ENCODE measurements around the gene MUS81.
A peak's percentile ranks its signal among the peaks of the same experiment; 100 is the strongest.

The MUS81 gene

DNA sequence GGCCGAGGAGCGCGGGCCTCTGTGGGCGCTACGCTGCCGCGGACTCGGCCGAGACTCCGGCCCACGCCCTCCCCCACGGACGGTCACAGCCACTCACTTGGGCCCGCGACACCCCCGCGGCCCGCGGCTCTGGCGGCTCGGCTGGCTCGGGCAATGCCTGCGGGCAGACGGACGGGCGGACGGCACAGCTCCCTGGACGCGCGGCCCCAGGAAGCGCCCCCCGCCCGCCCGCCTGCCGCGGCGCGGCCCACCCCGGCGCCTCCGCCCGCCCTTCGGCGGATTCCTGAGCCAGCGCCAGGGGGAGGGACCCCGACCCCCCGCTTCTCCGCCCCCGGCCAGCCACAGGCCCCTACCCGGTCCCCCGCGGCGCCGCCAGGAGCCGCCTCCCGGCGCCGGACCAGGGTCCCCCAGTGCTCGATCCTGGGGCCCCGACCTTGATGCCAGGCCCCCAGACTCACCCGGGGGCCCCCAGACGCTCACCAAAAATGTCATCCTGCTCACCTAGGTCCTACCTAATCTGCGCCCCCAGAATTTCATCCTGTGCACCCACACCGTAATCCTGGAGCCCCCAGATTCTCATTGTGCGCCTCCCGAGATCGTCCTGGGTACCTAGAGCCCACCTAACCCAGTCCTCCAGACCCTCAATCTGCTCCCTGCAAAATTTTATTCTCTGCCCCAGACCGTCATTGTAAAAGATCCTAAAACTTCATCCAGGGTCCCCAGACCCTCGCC, 12.5 kb downstream of the MUS81 start, which contains the start of gene EFEMP2:
Gene EFEMP2 (minus strand): TSS at position 215 of the 732 bp plus-strand sequence. CDS start 446 bp downstream, outside the sequence.
- no peak for DNase-seq (ENCODE audit: low read depth in 2 of 2)

DNA sequence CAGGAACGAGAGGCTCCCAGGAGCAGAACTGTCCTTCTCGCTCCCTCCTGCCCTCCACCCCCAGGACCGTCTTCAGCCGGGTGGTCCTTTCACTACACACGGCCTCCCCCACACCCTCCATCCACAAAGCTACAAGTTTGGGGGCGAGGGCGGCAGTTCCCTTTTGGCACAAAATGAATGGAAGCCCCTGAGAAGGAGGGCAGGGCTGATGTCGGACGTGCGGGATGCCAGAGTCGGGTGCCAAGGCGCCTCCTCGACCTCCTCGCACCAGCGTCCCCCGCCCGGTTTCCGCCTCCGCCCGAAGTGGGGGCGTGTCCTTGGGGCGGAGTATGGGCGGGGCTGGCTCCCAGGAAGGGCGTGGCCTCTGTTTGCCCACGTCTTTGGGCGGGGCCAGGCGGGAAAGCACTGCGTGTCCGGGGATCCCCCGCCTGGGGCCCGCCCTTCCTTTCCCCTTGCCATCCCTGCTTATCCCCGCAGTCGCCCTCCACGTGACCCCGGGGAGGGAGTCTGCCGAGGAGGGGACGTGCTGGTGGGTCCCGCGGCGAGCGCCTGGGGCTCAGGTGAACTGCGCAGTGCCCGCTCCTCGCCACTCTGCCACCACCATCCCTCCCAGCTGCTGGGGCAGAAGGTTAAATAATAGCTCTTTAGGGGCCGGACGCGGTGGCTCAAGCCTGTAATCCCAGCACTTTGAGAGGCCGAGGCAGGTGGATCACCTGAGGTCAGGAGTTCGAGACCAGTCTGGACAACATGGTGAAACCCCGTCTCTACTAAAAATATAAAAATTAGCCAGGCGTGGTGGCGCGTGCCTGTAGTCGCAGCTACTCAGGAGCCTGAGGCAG, 13.3 kb downstream of the MUS81 start:
- peak; percentile 87 to 93 for DNase-seq (ENCODE audit: low read depth in 2 of 2)

GRCh38 chr11:65879617-65880016, 19.4 kb downstream of the MUS81 start, which contains the start of gene CTSW:
Gene CTSW, plus strand, starts transcription at chr11:65879837. Its CDS starts 18 bp downstream, at chr11:65879855.
- no peak for DNase-seq (ENCODE audit: low read depth in 2 of 2)

DNA sequence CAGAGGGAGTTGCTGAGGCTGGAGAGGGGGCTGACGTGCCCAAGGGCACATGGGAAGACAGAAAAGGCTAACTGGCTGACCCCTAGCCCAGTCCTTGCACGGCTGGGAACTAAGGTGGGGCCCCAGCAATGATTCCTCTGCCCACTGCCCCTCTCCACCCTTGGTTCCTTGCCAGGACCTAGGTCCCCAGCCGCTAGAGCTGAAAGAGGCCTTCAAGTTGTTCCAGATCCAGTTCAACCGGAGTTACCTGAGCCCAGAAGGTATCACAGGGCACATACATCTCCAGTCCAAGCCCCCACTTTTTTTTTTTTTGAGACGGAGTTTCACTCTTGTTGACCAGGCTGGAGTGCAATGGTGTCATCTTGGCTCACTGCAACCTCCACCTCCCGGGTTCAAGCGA, 19.8 kb downstream of the MUS81 start:
- no peak for DNase-seq (ENCODE audit: low read depth in 2 of 2)

GRCh38 chr11:65880844-65881421, 20.7 kb downstream of the MUS81 start:
- no peak for DNase-seq (ENCODE audit: low read depth in 2 of 2)

GRCh38 chr11:65882120-65883057, 22.2 kb downstream of the MUS81 start:
- no peak for DNase-seq (ENCODE audit: low read depth in 2 of 2)

GRCh38 chr11:65883058-65883761, 23.0 kb downstream of the MUS81 start:
- DNase-seq (ENCODE audit: low read depth in 2 of 2), result no peak

GRCh38 chr11:65883786-65884715, 23.8 kb downstream of the MUS81 start:
- DNase-seq (ENCODE audit: low read depth in 2 of 2), result no peak

DNA sequence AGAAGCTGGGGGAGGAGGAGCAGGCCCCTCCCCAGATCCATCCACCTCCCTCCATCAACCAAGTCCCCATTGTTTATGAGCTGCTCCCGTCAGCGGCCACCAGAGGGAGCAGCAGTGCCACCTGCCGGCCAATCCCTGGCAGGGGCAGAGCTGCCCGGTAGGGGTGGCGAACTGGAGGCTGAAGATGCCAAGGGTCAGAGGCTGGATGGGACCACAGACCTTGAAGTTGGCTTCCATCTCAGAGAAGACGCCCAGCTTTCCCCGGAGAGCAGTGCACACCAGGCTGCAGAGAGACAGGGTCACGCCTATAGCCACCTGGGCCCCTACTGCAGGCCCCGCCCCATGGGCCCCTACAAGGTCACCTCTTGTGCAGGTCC, 24.5 kb downstream of the MUS81 start:
- DNase-seq (ENCODE audit: low read depth in 2 of 2), result peak in 1 of 2 donors; percentile 66

- DNase-seq (ENCODE audit: low read depth in 2 of 2), result no peak
These were observed 25.0 kb downstream of the MUS81 start for GRCh38 chr11:65885231-65885630.

GRCh38 chr11:65885808-65886536, 25.7 kb downstream of the MUS81 start:
- DNase-seq (ENCODE audit: low read depth in 2 of 2), result no peak

DNA sequence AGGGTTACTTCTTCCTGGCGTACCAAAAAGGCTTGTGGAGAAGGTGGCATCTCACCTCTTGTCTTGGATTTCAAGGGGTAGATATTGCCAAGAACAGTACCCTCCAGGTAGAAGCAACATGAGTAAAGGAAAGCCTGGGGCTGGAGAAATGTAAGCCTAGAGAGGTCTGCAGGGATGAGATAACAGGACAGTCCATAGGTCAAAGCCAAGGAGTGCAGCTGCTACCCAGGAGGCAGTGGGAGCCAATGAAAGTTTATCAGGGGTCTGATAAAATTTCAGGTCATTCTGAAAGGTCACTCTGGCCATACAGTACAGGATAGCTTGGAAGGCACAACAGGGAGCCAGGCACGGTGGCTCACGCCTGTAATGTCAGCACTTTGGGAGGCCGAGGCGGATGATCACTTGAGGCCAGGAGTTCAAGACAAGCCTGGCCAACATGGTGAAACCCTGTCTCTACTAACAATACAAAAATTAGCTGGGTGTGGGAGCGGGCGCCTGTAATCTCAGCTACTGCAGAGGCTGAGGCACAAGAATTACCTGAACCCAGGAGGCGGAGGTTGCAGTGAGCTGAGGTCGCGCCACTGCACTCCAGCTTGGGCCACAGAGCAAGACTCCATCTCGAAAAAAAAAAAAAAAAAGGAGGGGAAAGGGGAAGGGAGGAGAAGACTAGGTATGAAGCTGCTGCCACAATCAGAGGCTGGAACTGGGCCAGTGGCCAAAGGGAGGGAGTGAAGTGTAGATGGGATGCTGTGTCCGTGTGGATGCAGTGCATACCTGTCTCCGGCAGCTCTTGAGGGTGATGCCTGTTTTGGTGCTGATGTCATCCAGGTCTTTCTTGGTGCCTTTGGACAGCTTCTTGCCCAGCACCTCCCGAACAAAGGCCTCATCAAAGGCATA, 26.8 kb downstream of the MUS81 start:
- no peak for DNase-seq (ENCODE audit: low read depth in 2 of 2)

DNA sequence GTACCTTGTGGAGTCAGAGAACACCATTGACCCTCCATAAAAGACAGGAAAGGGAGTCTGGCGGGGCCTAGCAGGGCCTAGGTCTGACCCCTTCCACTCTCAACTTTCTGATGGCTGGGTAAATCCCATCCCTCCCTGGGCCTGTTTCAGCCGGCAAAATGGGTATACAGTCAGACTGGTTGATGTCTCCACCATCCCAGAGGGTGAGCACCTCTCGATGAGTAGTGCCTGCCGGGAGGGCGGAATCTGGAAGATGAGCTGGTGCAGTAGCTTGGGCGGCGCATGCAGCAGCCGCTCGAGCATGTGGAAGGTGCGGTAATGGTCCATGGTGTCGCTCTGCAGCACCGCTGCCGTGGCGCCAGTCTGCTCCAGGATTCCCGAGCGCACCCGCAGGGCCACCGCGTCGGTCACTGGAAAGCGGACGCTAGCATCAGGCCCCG, 27.5 kb downstream of the MUS81 start:
- no peak for DNase-seq (ENCODE audit: low read depth in 2 of 2)

DNA sequence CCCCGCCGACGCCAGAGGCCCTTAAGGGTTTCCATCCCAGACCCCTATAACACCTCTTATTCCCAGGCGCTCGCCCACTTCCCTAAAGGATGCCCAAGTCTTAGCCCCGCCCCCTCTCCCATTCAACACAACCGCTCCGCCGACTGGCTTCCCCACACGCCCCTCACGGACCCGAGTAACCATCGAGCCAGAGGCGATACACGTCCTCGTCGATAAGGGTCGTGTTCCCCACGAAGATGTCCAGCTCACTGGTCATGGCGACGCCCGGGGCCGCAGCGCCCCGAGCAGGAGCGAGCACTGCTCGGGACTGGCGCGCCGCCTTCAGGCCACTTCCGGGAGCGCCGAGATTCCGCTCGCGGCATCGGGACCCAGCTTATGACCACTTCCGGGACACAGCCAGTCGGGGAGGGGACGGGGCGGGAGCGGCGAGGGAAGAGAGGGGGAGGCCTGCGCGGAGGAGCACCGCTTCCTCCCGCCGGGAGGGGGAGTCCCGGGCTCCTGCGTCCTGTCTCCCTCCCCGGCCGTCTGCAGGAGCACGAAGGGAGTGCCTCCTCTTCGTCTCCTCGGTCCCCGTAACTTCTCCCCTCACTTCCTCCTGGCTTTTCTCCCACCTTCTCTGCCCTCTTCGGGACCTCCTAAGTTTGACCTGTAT, 28.1 kb downstream of the MUS81 start, which contains the start of gene FIBP:
Gene FIBP (minus strand): TSS at position 309 of the 652 bp plus-strand sequence. CDS start 53 bp downstream, at position 256.
- DNase-seq (ENCODE audit: low read depth in 2 of 2), result peak; percentile 91 to 93

GRCh38 chr11:65890324-65891218, 30.3 kb downstream of the MUS81 start, which contains the start of gene CCDC85B:
Gene CCDC85B, plus strand, starts transcription at chr11:65890673. Its CDS starts 111 bp downstream, at chr11:65890784.
- DNase-seq (ENCODE audit: low read depth in 2 of 2), result peak; percentile 97
